Stomach smooth muscle (tissue), 2 donors: ENCODE results near the gene ANGEL2.

Source experiments
- H3K27ac ChIP-seq: one replicate; pipeline ENCODE4 v1.7.0; 2013; ENCODE audit warnings: mild to moderate bottlenecking, low read length, inconsistent platforms
- H3K27me3 ChIP-seq, 2 donors: one replicate each; pipeline ENCODE4 v1.7.0; 2013; ENCODE audit warnings: low read length in 2 of 2; ENCODE audit not compliant: insufficient read depth in 2 of 2, control insufficient read depth in 1 of 2
- H3K36me3 ChIP-seq, 2 donors: one replicate each; pipeline ENCODE4 v1.7.0; 2013; ENCODE audit warnings: low read length in 2 of 2; ENCODE audit not compliant: control insufficient read depth in 2 of 2, insufficient read depth in 2 of 2
- H3K4me1 ChIP-seq: one replicate; pipeline ENCODE4 v1.7.0; 2013; ENCODE audit warnings: low read length; ENCODE audit not compliant: control insufficient read depth, insufficient read depth
- H3K4me3 ChIP-seq, 2 donors: one replicate each; pipeline ENCODE4 v1.7.0; 2013; ENCODE audit warnings: low read length in 2 of 2
- H3K9ac ChIP-seq, 2 donors: one replicate each; pipeline ENCODE4 v1.7.0; 2013; ENCODE audit warnings: low read length in 2 of 2, mild to moderate bottlenecking in 1 of 2
- H3K9me3 ChIP-seq, 2 donors: one replicate each; pipeline ENCODE4 v1.7.0; 2013; ENCODE audit warnings: low read length in 2 of 2; ENCODE audit not compliant: control insufficient read depth in 2 of 2
- donor health status: healthy.
- donor health status: Pancreatic carcinoma.

The ANGEL2 gene

DNA sequence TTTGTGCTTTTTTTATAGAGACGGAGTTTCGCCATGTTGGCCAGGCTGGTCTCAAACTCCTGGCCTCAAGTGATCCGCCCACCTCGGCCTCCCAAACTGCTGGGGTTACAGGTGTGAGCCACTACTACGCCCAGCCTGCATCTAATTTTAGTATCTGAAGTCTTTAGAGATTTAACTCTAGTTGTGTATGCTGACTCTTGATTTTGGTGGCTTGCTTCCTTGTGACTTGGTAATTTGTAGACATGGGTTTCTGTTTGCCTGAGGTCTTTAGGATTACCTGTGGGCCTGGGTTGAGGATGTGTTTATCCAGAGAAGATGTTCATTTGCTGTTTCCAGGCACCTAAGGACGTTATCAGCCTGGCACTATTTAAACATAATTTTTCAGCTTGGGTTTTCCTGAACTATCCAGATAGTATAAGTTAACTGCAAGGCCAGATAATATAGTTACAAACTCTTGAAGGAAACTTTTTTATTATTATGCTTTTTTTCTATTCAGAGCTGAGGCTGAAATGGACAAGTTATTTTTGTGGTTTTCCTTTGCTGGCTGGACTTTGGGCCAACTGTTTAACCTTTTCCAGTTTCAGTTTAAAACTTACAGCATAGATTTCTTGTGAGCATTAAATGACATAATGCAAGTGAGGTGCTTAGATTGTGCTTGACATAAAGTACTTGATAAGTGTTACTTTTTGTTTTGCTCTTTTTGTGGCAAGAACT lies 72.8 kb downstream of the ANGEL2 start:
- H3K9me3 ChIP-seq, result peaks cover 0 to 9% of the 10 kb centered on the region in 2 donors
- H3K4me1 ChIP-seq, result no peaks in the 10 kb centered on the region
- no peaks in the 10 kb centered on the region for H3K36me3 ChIP-seq
- no peak overlapping the region for H3K9ac ChIP-seq
- no peak overlapping the region for H3K27ac ChIP-seq
- H3K27me3 ChIP-seq, result no peaks in the 10 kb centered on the region
- no peak overlapping the region for H3K4me3 ChIP-seq
